ENCODE results near the gene CLDN6. TPM values are rescaled to one million over a fixed set of nuclear protein-coding genes. Genes with fewer than 3 reads are reported as not detected.

Gene CLDN6
- total RNA-seq, 1 experiment from 2014 or later, result 0.49 TPM

DNA sequence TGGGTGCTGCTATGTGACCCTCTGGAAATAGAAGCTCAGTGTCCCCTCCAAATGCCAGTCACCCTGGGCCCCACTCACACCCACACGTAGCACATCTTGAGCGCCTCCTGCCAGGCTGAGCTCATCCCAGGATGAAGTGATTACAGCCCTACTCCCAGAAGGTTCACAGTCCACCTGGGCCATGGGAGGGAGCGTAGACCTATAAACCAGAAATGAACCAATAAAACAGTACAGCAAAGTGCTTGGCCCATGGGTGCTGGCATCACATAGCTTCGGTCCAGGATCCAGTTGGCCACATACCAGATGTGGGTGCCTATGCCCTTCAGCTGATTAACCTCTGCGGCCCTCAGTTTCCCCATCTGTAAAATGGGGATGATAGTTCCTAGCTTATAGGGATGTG, 20.9 kb upstream of the CLDN6 start:
- CTCF ChIA-PET, result interaction anchor here (1.2 to 1.9 kb wide), 2 partner anchors 8 to 11 kb away, joined by 3 to 15 read pairs; no protein-coding TSS in a partner anchor
- no peaks in the 10 kb centered on the region for H4K20me1 ChIP-seq (ENCODE audit: insufficient read depth)
- no peak for TF ChIP-seq YY1 (IDR thresholded peaks at IDR 0.05; ENCODE audit: extremely low read depth, insufficient replicate concordance, low read depth, low read length)
- TF ChIP-seq, protein P1, sequence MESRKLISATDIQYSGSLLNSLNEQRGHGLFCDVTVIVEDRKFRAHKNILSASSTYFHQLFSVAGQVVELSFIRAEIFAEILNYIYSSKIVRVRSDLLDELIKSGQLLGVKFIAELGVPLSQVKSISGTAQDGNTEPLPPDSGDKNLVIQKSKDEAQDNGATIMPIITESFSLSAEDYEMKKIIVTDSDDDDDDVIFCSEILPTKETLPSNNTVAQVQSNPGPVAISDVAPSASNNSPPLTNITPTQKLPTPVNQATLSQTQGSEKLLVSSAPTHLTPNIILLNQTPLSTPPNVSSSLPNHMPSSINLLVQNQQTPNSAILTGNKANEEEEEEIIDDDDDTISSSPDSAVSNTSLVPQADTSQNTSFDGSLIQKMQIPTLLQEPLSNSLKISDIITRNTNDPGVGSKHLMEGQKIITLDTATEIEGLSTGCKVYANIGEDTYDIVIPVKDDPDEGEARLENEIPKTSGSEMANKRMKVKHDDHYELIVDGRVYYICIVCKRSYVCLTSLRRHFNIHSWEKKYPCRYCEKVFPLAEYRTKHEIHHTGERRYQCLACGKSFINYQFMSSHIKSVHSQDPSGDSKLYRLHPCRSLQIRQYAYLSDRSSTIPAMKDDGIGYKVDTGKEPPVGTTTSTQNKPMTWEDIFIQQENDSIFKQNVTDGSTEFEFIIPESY (IDR thresholded peaks at IDR 0.05; ENCODE audit: extremely low read depth, insufficient replicate concordance, low read length), result no peak
- no peak for TF ChIP-seq EGR1 (IDR thresholded peaks at IDR 0.05; ENCODE audit: low read depth)
- TF ChIP-seq EZH2 (IDR thresholded peaks at IDR 0.05), result no peak
- TF ChIP-seq ZNF274 (IDR thresholded peaks at IDR 0.05; ENCODE audit: low read depth, low read length), result no peak
- no peak for TF ChIP-seq CBX3 (IDR thresholded peaks at IDR 0.05; ENCODE audit: low read depth)
- TF ChIP-seq, protein P2, sequence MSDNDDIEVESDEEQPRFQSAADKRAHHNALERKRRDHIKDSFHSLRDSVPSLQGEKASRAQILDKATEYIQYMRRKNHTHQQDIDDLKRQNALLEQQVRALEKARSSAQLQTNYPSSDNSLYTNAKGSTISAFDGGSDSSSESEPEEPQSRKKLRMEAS (IDR thresholded peaks at IDR 0.05), result no peak
- ATAC-seq (no peak), DNase-seq (ENCODE audit: low read depth, low spot score) (no peak)
- H3K9me3 ChIP-seq (ENCODE audit: control insufficient read depth in 1 of 2, insufficient read depth in 1 of 2, low read depth in 1 of 2, low read length in 2 of 2), result no peaks in the 10 kb centered on the region
- H3K27ac ChIP-seq (ENCODE audit: low read depth, low read length), result no peak overlapping the region
- BruUV-seq (replicated peaks), result no TSS peak
- H3K27me3 ChIP-seq (ENCODE audit: insufficient read depth, low read length), result no peaks in the 10 kb centered on the region
- no peak overlapping the region for H3K4me3 ChIP-seq (replicated peaks in 1 of 2; ENCODE audit: low read depth in 1 of 2, low read length in 2 of 2)
- H3K79me2 ChIP-seq (ENCODE audit: insufficient read depth, low read length), result no peaks in the 10 kb centered on the region
- no peak overlapping the region for H2AFZ ChIP-seq (ENCODE audit: low read depth, low read length, poor library complexity, severe bottlenecking)
- peak overlapping the region; percentile 44 for H3K4me2 ChIP-seq (ENCODE audit: low read length)
- intact Hi-C loops (cut with micrococcal nuclease), result no loop called here
- H3K9ac ChIP-seq (ENCODE audit: low read length), result no peak overlapping the region
- RAD21 ChIA-PET (ENCODE audit: low non-redundant PET in 1 of 2, low total read pairs in 2 of 2, uncharacterized antibody in 2 of 2, unreplicated experiment in 2 of 2), result no interaction called here
- H3K36me3 ChIP-seq (ENCODE audit: control insufficient read depth in 1 of 2, insufficient read depth in 2 of 2, low read length in 2 of 2), result no peaks in the 10 kb centered on the region
- POLR2A ChIA-PET, result interaction anchor here (1.0 to 2.0 kb wide), 4 partner anchors 10 to 17 kb away, joined by 3 to 16 read pairs (median 6); partner anchors contain the start of genes HCFC1R1 and THOC6
- H3K4me1 ChIP-seq (ENCODE audit: control insufficient read depth in 1 of 2, insufficient read depth in 2 of 2, low read length in 2 of 2), result peaks cover 24 to 62% of the 10 kb centered on the region in 2 experiments
- H3K9me2 ChIP-seq (ENCODE audit: insufficient read depth), result no peaks in the 10 kb centered on the region

Data from HCT116 (cell line).